OCI-LY3 (cell line): ENCODE results near the gene ATP6V1D.

Source experiments
- EZH2phosphoT487 ChIP-seq: fragments of 200-600 bp; shearing (Covaris generic); IDR thresholded peaks from 2 replicates; pipeline ENCODE4 v1.6.1; 2018; ENCODE audit warnings: antibody characterized with exemption, mixed run types, low read depth
- TF ChIP-seq, protein P1 (sequence below): fragments of 200-600, 300-600 bp; sonication (generic); IDR thresholded peaks from 2 replicates; pipeline ENCODE4 v1.5.1; 2014; ENCODE audit warnings: antibody characterized with exemption, low read length, low read depth

DNA sequence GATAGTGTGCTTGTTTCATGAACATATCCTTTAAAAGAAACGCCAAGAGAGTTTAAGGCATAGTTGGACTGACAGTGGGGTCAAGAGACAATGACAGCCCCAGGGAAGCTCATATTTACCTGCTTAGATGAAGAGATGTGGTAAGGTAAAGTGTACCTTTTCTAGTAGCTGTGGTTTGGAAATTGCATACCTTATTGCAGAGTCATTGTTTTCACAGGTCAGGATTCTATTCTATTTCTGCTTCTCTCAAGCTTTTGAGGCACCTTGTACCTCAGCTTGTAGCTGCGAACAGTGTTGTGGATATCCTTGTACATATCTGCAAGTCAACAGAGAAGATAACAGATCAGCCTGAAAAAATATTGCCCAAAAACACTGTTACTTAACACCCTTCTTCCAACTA is 47.7 kb downstream of the ATP6V1D start:
- TF ChIP-seq, protein P1, sequence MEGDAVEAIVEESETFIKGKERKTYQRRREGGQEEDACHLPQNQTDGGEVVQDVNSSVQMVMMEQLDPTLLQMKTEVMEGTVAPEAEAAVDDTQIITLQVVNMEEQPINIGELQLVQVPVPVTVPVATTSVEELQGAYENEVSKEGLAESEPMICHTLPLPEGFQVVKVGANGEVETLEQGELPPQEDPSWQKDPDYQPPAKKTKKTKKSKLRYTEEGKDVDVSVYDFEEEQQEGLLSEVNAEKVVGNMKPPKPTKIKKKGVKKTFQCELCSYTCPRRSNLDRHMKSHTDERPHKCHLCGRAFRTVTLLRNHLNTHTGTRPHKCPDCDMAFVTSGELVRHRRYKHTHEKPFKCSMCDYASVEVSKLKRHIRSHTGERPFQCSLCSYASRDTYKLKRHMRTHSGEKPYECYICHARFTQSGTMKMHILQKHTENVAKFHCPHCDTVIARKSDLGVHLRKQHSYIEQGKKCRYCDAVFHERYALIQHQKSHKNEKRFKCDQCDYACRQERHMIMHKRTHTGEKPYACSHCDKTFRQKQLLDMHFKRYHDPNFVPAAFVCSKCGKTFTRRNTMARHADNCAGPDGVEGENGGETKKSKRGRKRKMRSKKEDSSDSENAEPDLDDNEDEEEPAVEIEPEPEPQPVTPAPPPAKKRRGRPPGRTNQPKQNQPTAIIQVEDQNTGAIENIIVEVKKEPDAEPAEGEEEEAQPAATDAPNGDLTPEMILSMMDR: no peak
- TF ChIP-seq EZH2phosphoT487: no peak
